Activated B cell treated with CpG ODN at 0.5 μM for 24 hours (primary cell): Measurements from ENCODE around the gene CA12. TPM values are rescaled to one million over a fixed set of nuclear protein-coding genes. Genes with fewer than 3 reads are reported as not detected.
"Not testable (repeated sequence)": the region's sequence is repeated elsewhere in the genome, so short reads cannot be mapped to it uniquely, and the experiment has no call there.

ENCODE experiments used
- ATAC-seq: fragments of 200-7000 bp; cut with Tn5 transposase; one replicate; pipeline ENCODE4 v1.10.0; 2021; ENCODE audit warnings: low read depth, mild to moderate bottlenecking, moderate library complexity
- CTCF ChIA-PET: fragments of 350-600 bp; sonication (Branson Sonifier 250); formaldehyde crosslinking; loops from one replicate; lab custom pipeline; 2021; ENCODE audit warnings: antibody characterized with exemption; lab: Charles Lee
- POLR2A ChIA-PET: fragments of 350-600 bp; sonication (Branson Sonifier 250); formaldehyde crosslinking; loops from one replicate; lab custom pipeline; 2021; ENCODE audit warnings: antibody characterized with exemption; lab: Charles Lee
- DNase-seq: peaks from one replicate; pipeline ENCODE4 v3.0.0; 2022
- H3K27ac Mint-ChIP-seq: one replicate; pipeline ENCODE4 v1.8.0; 2020; ENCODE audit warnings: mixed read lengths
- H3K27me3 Mint-ChIP-seq: one replicate; pipeline ENCODE4 v1.8.0; 2021; ENCODE audit warnings: mixed read lengths
- H3K36me3 Mint-ChIP-seq: one replicate; pipeline ENCODE4 v1.8.0; 2021; ENCODE audit warnings: low read depth, mixed read lengths
- H3K4me1 Mint-ChIP-seq: one replicate; pipeline ENCODE4 v1.8.0; 2021; ENCODE audit warnings: mixed read lengths
- H3K4me3 Mint-ChIP-seq: one replicate; pipeline ENCODE4 v1.8.0; 2020; ENCODE audit warnings: mild to moderate bottlenecking, mixed read lengths
- H3K9me3 Mint-ChIP-seq: one replicate; pipeline ENCODE4 v1.8.0; 2020; ENCODE audit warnings: mixed read lengths
- CTCF ChIP-seq: fragments of 200-600 bp; IDR thresholded peaks from one replicate; pipeline ENCODE4 v1.8.0; 2022; ENCODE audit warnings: antibody characterized with exemption, mild to moderate bottlenecking
- intact Hi-C: fragments of 100-400 bp; cut with micrococcal nuclease; formaldehyde crosslinking; loops from one replicate; pipeline ENCODE4 v1.15.1; 2024
- total RNA-seq: library from RNA; stranded (reverse); gene quantifications from 2 replicates; pipeline ENCODE4 v1.2.3, GENCODE V29; 2022

Gene CA12
- total RNA-seq, 1 donor from 2014 or later = not detected

GRCh38 chr15:63349156-63349555 is 32.5 kb downstream of the CA12 start:
- Mint-ChIP-seq H3K36me3 (no peaks in the 10 kb centered on the region), H3K4me1 (peaks cover 16% of the 10 kb centered on the region), H3K4me3 (no peak overlapping the region), H3K27ac (no peak overlapping the region), H3K27me3 (no peaks in the 10 kb centered on the region), H3K9me3 (no peaks in the 10 kb centered on the region)
- intact Hi-C loops = no loop called here
- no peak for TF ChIP-seq CTCF
- POLR2A ChIA-PET = no interaction called here
- CTCF ChIA-PET = no interaction called here
- ATAC-seq (no peak), DNase-seq (no peak)

DNA sequence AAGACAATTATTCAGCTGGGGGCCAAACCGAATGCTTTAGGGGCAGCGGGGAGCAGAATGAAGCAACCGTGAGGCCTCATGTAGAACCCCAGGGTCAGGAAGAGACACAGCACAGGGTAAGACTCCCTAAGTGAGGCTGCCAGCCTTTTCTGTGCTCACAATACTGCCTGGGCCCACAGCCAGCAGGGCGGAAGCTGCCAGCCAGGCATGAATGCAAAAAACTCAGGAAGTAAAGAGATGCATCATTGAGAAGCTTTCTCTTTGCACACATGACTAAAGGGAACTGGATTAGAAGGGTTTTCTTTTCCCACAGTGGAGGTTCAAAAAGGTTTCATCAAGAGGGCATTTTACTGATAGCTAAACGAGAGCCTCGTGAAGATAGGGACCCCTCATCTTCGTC is 33.3 kb downstream of the CA12 start:
- no peaks in the 10 kb centered on the region for H3K36me3 Mint-ChIP-seq
- CTCF ChIA-PET = interaction anchor here (1.0 kb wide), 1 partner anchor 41 kb away, joined by 3 read pairs; no protein-coding TSS in a partner anchor

GRCh38 chr15:63347074-63347857 is 34.4 kb downstream of the CA12 start:
- Mint-ChIP-seq H3K36me3 (no peaks in the 10 kb centered on the region), H3K27me3 (no peaks in the 10 kb centered on the region), H3K4me1 (peaks cover 34% of the 10 kb centered on the region), H3K4me3 (no peak overlapping the region), H3K27ac (no peak overlapping the region), H3K9me3 (no peaks in the 10 kb centered on the region)
- intact Hi-C loops = no loop called here
- POLR2A ChIA-PET = no interaction called here
- no peak for ATAC-seq
- DNase-seq = no peak
- no peak for TF ChIP-seq CTCF
- CTCF ChIA-PET = no interaction called here

More for the DNA sequence above, 33.3 kb downstream of the CA12 start:
- Mint-ChIP-seq H3K9me3 (no peaks in the 10 kb centered on the region), H3K4me3 (no peak overlapping the region), H3K4me1 (peaks cover 24% of the 10 kb centered on the region), H3K27me3 (no peaks in the 10 kb centered on the region), H3K27ac (no peak overlapping the region)
- DNase-seq (no peak), ATAC-seq (no peak)
- POLR2A ChIA-PET = no interaction called here
- no peak for TF ChIP-seq CTCF
- intact Hi-C loops = no loop called here

DNA sequence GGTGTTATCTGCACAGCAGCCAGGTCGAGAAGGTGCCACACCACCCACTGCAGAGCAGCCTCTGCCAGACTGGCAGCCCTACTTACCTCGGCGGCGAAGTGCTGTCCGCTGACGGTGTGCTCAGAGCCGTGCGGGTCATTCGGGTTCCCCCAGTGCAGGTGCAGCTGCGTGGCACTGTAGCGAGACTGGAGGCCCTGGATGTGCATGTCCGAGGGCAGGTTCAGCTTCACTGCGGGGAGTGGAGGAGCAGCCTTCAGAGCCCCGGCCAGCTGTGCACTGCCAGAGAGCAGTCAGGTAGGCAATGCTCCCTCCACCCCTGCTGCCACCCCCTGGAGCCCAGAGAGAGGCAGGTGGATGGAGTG is 36.3 kb downstream of the CA12 start:
- Mint-ChIP-seq H3K4me3 (no peak overlapping the region), H3K36me3 (no peaks in the 10 kb centered on the region), H3K9me3 (no peaks in the 10 kb centered on the region), H3K27me3 (no peaks in the 10 kb centered on the region), H3K27ac (no peak overlapping the region), H3K4me1 (peaks cover 37% of the 10 kb centered on the region)
- intact Hi-C loops = no loop called here
- DNase-seq = no peak
- ChIA-PET CTCF (no interaction called here), POLR2A (no interaction called here)
- TF ChIP-seq CTCF = no peak
- ATAC-seq = no peak

DNA sequence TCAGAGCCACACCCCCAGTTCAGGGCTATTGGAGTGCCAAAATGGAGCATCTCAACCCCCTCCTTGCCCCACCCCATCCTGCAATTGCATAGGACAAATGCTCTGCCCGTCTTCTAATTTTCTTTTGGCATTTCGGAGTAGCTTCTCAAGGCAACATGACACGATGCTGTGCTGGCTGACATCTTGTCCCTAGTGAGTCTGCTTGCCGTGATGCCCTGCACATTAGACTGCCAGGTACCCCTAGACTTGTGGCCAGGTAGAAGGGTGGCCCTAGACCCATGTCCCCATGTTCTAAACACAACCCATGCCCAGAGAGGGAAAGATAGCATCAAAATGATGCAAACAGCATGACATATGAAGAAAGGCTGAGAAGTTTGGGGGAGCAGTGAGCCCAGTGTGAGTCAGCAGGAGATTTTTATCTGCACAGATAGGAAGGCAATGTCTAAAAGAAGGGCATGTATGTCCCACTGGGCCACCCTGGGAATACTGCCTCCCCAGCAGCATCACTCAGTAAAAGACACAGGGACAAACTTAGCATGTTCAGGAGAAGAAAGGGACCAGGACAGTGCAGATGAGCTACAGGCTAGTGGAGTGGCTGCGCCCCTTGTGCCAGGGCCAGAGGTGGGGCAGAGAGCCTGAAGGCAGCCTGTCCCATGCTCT is 36.8 kb downstream of the CA12 start:
- intact Hi-C loops = no loop called here
- CTCF ChIA-PET = no interaction called here
- Mint-ChIP-seq H3K27ac (no peak overlapping the region), H3K36me3 (no peaks in the 10 kb centered on the region), H3K4me1 (peaks cover 37% of the 10 kb centered on the region), H3K4me3 (no peak overlapping the region), H3K27me3 (no peaks in the 10 kb centered on the region), H3K9me3 (no peaks in the 10 kb centered on the region)
- TF ChIP-seq CTCF = no peak
- ATAC-seq = no peak
- POLR2A ChIA-PET = no interaction called here
- no peak for DNase-seq

DNA sequence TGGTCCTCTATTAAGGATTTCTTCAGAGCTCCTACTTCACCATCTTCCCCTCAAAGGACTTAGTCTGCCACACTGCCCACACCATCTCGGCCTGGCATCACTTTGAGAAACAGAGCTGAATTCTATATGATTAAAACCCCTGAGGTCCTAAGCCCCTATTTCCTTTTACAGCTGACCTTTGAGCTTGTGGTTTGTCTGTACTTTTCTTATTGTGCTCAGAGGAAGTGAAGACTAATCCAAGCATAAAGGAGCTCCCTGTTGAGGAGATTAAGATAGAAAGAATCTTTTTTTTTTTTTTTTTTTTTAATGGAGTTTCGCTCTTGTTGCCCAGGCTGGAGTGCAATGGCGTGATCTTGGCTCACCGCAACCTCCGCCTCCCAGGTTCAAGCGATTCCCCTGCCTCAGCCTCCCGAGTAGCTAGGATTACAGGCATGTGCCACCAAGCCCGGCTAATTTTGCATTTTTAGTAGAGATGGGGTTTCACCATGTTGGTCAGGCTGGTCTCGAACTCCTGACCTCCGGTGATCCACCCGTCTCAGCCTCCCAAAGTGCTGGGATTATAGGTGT is 38.6 kb downstream of the CA12 start:
- not testable (repeated sequence) for H3K36me3 Mint-ChIP-seq, DNase-seq, H3K27me3 Mint-ChIP-seq, H3K4me3 Mint-ChIP-seq, H3K9me3 Mint-ChIP-seq
- ChIA-PET CTCF (interaction anchor here (0.9 kb wide), 1 partner anchor 60 kb away, joined by 4 read pairs; no protein-coding TSS in a partner anchor), POLR2A (interaction anchor here (0.9 kb wide), 1 partner anchor 19 kb away, joined by 3 read pairs; no protein-coding TSS in a partner anchor)
- intact Hi-C loops = loop anchor here (2.0 kb wide), 1 partner anchor 20 kb away; no protein-coding TSS in a partner anchor
- Mint-ChIP-seq H3K27ac (peak overlapping the region; percentile 46), H3K4me1 (peaks cover 29% of the 10 kb centered on the region)
- peak; percentile 64 for ATAC-seq
